Glutamatergic neuron (in vitro differentiated cells): ENCODE results near the gene MMRN1. TPM values are rescaled to one million over a fixed set of nuclear protein-coding genes. Genes with fewer than 3 reads are reported as not detected.

Experiments
- DNase-seq: peaks from one replicate; pipeline ENCODE4 v3.0.0; 2022
- H3K27ac Mint-ChIP-seq: one replicate; pipeline ENCODE4 v1.8.0; 2020; ENCODE audit warnings: mild to moderate bottlenecking, mixed read lengths, inconsistent platforms; ENCODE audit not compliant: unreplicated experiment
- H3K27me3 Mint-ChIP-seq: one replicate; pipeline ENCODE4 v1.8.0; 2020; ENCODE audit warnings: mild to moderate bottlenecking, moderate library complexity, mixed read lengths, inconsistent platforms; ENCODE audit not compliant: unreplicated experiment
- H3K36me3 Mint-ChIP-seq: one replicate; pipeline ENCODE4 v1.8.0; 2020; ENCODE audit warnings: mild to moderate bottlenecking, mixed read lengths, inconsistent platforms; ENCODE audit not compliant: unreplicated experiment
- H3K4me1 Mint-ChIP-seq: one replicate; pipeline ENCODE4 v1.8.0; 2020; ENCODE audit warnings: mild to moderate bottlenecking, low read depth, mixed read lengths, inconsistent platforms; ENCODE audit not compliant: unreplicated experiment
- H3K4me3 Mint-ChIP-seq: one replicate; pipeline ENCODE4 v1.8.0; 2020; ENCODE audit warnings: mild to moderate bottlenecking, mixed read lengths, inconsistent platforms; ENCODE audit not compliant: unreplicated experiment
- H3K9me3 Mint-ChIP-seq: one replicate; pipeline ENCODE4 v1.8.0; 2020; ENCODE audit warnings: mild to moderate bottlenecking, moderate library complexity, mixed read lengths, inconsistent platforms; ENCODE audit not compliant: unreplicated experiment
- long read RNA-seq: library from polyadenylated mRNA; unstranded; transcript quantifications from one replicate; pipeline ENCODE4 v2.0.0, GENCODE V29; 2020; ENCODE audit not compliant: unreplicated experiment
- total RNA-seq: library from RNA; stranded (reverse); fragmentation: NEBNext Ultra II Directional; extraction: Animal tissue kit (Norgen Biotek cat#: 25700); gene quantifications from one replicate; pipeline ENCODE4 v1.2.1, GENCODE V29; 2021; ENCODE audit not compliant: unreplicated experiment
- TF ChIP-seq, protein P1 (sequence below): fragments of 200-600 bp; sonication (generic); IDR thresholded peaks from one replicate; pipeline ENCODE4 v1.5.0; 2021; ENCODE audit not compliant: partially characterized antibody, unreplicated experiment

MMRN1 gene, protein sequence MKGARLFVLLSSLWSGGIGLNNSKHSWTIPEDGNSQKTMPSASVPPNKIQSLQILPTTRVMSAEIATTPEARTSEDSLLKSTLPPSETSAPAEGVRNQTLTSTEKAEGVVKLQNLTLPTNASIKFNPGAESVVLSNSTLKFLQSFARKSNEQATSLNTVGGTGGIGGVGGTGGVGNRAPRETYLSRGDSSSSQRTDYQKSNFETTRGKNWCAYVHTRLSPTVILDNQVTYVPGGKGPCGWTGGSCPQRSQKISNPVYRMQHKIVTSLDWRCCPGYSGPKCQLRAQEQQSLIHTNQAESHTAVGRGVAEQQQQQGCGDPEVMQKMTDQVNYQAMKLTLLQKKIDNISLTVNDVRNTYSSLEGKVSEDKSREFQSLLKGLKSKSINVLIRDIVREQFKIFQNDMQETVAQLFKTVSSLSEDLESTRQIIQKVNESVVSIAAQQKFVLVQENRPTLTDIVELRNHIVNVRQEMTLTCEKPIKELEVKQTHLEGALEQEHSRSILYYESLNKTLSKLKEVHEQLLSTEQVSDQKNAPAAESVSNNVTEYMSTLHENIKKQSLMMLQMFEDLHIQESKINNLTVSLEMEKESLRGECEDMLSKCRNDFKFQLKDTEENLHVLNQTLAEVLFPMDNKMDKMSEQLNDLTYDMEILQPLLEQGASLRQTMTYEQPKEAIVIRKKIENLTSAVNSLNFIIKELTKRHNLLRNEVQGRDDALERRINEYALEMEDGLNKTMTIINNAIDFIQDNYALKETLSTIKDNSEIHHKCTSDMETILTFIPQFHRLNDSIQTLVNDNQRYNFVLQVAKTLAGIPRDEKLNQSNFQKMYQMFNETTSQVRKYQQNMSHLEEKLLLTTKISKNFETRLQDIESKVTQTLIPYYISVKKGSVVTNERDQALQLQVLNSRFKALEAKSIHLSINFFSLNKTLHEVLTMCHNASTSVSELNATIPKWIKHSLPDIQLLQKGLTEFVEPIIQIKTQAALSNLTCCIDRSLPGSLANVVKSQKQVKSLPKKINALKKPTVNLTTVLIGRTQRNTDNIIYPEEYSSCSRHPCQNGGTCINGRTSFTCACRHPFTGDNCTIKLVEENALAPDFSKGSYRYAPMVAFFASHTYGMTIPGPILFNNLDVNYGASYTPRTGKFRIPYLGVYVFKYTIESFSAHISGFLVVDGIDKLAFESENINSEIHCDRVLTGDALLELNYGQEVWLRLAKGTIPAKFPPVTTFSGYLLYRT
- not detected for total RNA-seq
- long read RNA-seq, result 0 reads

DNA sequence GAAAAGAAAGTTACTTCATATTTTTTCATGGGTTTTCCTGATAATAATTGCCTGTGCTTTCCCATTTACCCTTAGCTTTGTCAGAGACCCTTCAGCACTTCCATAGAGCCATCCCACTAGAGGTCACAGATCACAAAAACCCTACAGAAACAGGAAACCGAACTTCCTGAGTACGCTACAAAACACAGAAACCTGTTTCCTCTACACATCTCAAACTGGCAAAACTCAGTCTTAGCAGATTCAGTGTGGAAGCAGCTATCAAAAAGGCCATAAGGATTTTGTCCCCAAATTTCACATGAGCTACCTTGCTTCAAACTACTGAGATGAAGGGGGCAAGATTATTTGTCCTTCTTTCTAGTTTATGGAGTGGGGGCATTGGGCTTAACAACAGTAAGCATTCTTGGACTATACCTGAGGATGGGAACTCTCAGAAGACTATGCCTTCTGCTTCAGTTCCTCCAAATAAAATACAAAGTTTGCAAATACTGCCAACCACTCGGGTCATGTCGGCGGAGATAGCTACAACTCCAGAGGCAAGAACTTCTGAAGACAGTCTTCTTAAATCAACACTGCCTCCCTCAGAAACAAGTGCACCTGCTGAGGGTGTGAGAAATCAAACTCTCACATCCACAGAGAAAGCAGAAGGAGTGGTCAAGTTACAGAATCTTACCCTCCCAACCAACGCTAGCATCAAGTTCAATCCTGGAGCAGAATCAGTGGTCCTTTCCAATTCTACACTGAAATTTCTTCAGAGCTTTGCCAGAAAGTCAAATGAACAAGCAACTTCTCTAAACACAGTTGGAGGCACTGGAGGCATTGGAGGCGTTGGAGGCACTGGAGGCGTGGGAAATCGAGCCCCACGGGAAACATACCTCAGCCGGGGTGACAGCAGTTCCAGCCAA is at the start of gene MMRN1:
TSS of gene MMRN1 (plus strand) at position 206 of the 902 bp plus-strand sequence. CDS start at position 324, 118 bp downstream.
- no peaks in the 10 kb centered on the region for H3K36me3 Mint-ChIP-seq
- TF ChIP-seq, protein P1, sequence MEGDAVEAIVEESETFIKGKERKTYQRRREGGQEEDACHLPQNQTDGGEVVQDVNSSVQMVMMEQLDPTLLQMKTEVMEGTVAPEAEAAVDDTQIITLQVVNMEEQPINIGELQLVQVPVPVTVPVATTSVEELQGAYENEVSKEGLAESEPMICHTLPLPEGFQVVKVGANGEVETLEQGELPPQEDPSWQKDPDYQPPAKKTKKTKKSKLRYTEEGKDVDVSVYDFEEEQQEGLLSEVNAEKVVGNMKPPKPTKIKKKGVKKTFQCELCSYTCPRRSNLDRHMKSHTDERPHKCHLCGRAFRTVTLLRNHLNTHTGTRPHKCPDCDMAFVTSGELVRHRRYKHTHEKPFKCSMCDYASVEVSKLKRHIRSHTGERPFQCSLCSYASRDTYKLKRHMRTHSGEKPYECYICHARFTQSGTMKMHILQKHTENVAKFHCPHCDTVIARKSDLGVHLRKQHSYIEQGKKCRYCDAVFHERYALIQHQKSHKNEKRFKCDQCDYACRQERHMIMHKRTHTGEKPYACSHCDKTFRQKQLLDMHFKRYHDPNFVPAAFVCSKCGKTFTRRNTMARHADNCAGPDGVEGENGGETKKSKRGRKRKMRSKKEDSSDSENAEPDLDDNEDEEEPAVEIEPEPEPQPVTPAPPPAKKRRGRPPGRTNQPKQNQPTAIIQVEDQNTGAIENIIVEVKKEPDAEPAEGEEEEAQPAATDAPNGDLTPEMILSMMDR, result no peak
- no peak for DNase-seq
- H3K27ac Mint-ChIP-seq, result no peak within 1 kb of the TSS
- H3K4me1 Mint-ChIP-seq, result peaks cover 2% of the 10 kb centered on the region
- no peak within 1 kb of the TSS for H3K4me3 Mint-ChIP-seq
- no peaks in the 10 kb centered on the region for H3K27me3 Mint-ChIP-seq
- no peaks in the 10 kb centered on the region for H3K9me3 Mint-ChIP-seq

DNA sequence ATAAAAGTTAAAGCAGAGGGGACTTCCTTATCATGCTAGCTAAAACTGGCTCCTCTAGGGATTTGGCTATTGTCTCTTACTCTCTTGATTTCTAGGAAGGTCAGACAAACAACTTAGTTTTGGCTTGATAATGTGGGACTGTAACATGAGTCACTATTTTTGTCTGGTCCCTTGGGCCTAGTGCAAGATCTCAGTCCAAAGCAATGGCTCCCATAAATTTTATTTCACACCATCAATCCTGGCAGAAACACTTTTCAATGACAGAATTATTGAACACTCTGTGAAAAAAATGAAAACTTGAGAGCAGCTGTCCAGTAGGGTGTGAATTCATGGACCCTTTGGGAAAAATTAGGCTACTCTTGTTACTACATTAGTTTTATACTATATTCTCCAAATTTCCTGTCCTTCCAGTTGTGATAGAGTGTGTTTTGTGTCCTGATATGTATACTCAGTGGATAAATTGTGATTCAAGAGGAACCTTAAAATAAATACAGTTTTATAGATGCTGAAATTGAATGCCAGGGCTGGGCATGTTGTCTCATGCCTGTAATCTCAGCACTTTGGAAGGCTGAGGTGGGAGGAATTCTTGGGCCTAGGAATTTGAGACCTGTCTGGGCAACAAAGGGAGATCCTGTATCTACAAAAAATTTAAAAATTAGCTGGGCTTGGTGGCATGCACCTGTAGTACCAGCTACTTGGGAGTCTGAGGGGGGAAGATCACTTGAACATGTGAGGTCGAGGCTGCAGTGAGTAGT is 46.9 kb upstream of the MMRN1 start:
- peaks cover 4% of the 10 kb centered on the region for H3K4me1 Mint-ChIP-seq
- TF ChIP-seq, protein P1, result no peak
- no peaks in the 10 kb centered on the region for H3K9me3 Mint-ChIP-seq
- no peaks in the 10 kb centered on the region for H3K27me3 Mint-ChIP-seq
- H3K36me3 Mint-ChIP-seq, result peaks cover 16% of the 10 kb centered on the region
- H3K4me3 Mint-ChIP-seq, result no peak overlapping the region
- no peak for DNase-seq
- H3K27ac Mint-ChIP-seq, result no peak overlapping the region

DNA sequence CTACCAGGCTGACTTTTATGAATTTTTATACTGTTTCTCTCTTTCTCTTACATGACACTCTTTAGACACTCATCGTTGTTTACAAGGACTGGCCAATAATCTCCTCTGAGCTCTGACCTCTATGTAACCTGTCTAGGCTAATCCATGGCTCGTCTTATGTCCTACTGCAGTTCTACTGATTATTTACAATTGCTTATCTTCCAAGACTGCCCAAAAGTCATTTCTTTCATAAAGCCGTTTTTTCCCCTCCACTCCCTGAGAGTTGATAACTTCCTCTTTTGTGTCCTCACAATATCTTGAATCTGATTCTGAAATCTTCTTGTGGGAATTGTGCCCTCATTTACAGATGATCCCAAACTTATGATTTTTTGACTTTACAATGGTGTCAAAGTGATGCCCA is 39.4 kb upstream of the MMRN1 start:
- H3K27ac Mint-ChIP-seq, result no peak overlapping the region
- no peak overlapping the region for H3K4me3 Mint-ChIP-seq
- TF ChIP-seq, protein P1, result no peak
- peaks cover 8% of the 10 kb centered on the region for H3K36me3 Mint-ChIP-seq
- DNase-seq, result no peak
- H3K4me1 Mint-ChIP-seq, result no peaks in the 10 kb centered on the region
- H3K27me3 Mint-ChIP-seq, result no peaks in the 10 kb centered on the region
- H3K9me3 Mint-ChIP-seq, result no peaks in the 10 kb centered on the region

DNA sequence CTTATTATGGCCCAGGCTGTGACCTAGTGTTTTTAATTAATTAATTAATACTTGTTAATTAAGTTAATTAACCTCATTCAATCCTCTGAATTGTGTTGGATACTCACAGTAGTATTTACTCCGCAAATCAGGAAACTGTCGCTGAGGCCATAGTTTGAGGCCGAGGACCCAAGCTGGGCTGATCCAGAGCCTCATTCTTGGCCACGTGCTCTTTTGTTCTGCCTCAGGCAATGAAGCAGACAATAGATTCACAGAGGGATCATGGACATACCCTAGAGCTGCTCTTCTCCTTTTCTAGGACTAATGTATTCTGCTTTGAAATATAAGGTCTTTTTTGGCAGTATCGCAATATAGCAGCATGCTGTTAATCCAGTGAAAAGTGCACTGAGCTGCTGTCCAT is 33.7 kb upstream of the MMRN1 start:
- no peaks in the 10 kb centered on the region for H3K4me1 Mint-ChIP-seq
- no peak for DNase-seq
- no peak overlapping the region for H3K4me3 Mint-ChIP-seq

More for the DNA sequence above, 33.7 kb upstream of the MMRN1 start:
- H3K27me3 Mint-ChIP-seq, result no peaks in the 10 kb centered on the region
- H3K9me3 Mint-ChIP-seq, result no peaks in the 10 kb centered on the region
- no peak overlapping the region for H3K27ac Mint-ChIP-seq
- TF ChIP-seq, protein P1, result no peak
- no peaks in the 10 kb centered on the region for H3K36me3 Mint-ChIP-seq
